GM04504 (cell line): ENCODE data around the gene MTHFD2L.
"Not testable (repeated sequence)": the region's sequence is repeated elsewhere in the genome, so short reads cannot be mapped to it uniquely, and the experiment has no call there.

ENCODE experiments used
- DNase-seq: peaks from one replicate; pipeline ENCODE4 v3.0.0-alpha.2; 2012; ENCODE audit warnings: low read depth

Gene MTHFD2L

DNA sequence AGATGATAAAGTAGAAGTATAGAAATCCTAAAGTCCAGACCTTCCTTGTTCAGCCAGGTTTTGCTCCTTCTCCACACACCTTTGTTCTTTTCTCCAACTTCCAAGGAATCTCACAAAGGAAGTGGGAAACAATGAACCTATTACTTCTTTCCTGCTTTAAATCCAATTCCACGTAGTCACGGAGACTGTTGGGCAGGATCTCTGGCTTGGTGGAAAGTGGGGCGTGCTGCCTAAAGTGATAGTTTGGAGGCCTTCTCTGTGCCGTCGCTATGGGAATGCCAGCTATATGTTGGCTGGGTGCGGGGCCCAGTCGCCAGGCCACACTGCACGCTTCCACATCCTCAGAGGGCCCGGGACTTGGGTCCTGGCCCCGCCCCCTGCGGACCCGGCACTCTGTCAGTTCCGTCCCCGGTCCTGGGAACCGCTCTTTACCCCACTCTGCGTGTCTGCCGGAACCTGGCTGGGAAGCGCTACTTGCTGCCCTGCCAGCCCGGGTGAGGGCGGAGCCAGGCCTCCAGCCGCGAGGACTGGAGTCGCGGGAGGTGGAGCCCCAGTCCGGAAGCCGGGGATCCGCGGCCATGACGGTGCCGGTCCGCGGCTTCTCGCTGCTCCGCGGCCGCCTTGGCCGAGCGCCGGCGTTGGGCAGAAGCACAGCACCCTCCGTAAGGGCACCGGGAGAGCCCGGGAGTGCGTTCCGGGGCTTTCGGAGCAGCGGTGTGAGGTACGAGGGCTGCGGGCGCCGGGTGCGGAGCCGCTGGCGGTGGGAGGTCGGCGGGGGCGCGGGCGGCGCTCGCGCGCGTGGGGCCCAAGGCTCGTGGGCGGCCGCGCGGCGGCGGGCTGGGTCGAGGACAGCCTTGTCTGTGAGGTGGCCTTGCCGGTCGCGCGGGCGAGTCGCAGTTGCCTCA, at the start of gene MTHFD2L:
TSS of gene MTHFD2L (plus strand) at position 558 of the 905 bp plus-strand sequence. CDS start at position 579, 21 bp downstream.
- peak; percentile 88 for DNase-seq

DNA sequence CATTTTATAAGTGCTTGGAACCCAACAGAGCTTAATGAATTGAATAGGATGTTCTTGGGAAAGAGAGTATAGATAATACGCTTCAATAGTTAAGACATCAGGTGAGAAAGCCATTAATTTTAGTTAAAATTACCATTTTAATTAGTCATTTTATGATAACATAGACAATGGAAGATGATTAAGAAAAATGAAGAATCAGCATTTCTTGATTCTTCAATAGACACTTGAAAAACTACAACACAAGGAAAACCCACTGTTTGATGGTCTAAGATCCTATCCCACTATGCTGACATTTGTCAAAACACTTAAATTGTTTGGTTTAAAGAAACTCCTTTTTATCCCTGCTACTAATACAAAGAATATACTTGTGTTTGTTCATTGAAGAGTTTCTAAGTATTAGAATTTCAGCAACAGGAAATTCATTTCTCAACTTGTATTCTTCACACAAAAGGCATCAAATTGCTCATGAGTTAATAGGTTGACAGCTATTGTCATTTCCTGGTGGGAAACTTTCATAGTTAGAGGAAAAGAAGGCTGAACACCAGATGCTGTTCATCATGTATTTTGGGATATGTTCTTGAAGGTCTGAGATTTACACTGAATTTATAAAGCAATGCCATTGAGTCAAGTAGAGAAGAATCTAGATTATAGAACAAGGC, 49.3 kb upstream of the MTHFD2L start:
- no peak for DNase-seq

DNA sequence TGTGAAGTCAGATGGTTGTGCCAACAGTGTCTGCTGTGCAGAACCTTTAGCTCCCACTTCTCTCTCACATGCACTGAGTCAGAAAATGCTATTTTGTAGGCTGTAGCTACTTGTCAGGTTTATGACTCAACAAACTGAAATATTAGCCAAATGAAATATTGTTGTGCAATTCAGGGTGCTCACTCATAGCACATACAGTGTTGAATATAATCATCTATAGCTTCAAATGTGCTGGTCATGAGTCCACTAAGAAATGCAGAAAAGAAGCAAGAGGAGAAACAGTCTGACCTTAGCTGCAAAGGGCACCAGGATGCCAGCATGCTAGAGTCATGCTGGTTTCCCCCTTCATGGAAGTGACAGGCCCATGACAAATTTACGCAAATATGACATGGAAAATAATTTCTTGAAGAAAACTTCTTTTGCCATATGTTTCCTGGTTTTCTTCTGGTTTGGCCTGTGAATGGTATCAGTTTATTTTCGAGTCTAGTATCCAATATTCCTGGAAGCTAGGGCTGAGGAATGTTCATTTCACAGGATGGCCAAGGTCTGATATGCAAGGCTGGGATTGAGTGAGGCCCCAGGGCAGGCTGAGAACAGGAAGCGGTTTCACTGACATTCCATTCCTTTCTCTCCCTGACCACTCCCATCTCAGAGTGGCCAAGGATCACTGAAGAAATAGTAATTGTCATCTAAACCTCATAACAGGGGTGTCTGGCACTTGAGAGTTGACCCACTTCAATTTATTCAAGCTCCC, 48.6 kb upstream of the MTHFD2L start:
- DNase-seq, result peak; percentile 89

DNA sequence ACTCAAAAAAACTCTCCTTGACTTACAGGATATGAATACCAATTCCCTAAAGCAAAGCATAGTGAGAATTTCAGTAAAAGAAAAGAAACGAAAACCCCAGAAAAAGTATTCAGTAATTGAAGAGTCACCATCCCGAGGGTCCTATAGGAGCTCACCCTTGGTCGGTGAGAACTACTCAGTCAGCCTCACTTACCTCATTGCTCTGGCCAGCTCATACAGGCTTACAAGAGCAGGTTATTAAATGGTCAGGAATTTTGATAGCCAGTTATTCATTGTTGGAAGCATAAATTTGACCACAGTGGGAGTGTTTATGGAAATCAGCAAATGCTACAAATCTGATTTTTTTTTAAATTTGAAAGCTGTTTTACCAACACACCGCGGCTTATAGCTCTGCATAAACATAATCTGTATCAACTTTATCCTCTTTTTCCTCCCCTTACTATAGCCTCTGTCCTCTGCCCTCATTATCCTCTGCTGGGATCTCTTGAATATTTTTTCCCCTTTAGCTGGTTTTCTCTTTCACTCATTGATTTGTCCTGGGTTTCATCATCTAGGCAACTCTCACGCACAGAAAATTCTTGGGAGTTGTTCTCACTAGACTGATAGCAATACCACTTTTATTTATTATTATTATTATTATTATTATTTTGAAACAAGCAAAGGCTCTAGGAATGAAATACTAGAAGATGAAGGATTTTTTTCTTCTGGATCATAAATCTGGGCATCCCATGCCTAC, 47.9 kb upstream of the MTHFD2L start:
- peak; percentile 75 for DNase-seq

DNA sequence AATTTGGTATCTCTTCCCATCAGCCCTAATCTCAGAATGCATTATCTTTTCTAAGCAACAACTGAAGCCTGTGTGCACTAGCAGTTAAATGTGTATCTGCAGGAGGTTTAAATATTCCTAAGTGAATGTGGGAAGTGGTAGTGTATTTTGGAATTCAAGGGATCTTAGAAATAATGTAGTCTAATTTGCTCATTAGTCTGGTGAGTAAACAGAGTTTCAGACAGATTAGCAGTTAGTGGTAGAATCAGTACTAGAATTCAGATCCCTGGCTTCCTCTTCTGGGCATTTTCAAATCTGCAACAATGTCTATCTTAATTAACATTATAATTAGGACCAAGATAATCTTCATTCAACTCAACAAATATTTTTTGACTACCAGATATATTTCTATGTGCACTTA, 47.2 kb upstream of the MTHFD2L start:
- no peak for DNase-seq

DNA sequence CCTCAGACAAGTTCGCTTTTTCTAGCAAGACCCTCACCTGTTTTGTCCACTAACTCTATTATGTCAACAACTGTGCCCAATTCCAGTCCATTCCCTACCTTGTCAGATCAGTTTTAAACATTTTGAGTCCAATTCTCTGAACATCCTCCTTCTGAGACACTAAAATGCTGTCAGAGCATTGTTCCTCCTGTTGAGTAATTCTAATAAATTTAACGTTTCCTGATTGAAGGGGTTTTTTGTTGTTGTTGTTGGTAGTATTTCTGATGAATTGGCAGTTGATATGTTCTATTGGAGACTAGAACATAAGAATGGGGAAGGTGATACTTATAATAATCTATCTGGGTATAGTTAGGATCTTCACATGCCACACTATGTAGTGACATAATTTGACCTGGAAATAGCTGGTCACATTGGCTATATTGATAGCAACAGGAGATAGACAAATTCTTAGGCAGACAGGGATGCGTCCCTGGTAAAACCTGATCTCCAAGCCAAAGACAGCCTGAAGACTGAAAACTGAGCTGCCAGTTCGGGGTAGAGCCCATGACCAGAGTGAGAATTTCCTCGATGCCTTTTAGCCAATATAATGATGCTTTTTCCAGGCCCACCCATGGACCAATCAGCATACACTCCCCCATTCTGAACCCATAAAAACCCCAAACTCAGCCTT, 46.5 kb upstream of the MTHFD2L start:
- DNase-seq, result no peak

DNA sequence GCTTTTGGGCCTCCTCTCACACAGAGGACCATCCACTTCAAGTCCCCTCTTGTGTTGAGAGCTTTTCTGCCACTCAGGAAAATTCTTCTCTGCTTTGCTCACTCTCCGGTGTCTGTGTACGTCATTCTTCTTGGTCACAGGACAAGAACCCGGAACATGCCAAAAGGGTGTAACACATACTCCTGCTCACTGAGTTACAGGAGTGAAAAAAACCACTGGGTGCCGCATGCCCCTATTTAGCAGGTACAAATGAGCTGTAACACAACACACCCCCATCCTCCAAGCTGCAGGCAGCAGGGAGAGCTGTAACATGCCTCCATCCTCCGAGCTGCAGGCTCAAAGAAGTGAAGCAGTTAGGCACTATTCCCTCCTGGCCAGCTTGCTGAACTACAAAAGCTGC, 45.9 kb upstream of the MTHFD2L start:
- no peak for DNase-seq

DNA sequence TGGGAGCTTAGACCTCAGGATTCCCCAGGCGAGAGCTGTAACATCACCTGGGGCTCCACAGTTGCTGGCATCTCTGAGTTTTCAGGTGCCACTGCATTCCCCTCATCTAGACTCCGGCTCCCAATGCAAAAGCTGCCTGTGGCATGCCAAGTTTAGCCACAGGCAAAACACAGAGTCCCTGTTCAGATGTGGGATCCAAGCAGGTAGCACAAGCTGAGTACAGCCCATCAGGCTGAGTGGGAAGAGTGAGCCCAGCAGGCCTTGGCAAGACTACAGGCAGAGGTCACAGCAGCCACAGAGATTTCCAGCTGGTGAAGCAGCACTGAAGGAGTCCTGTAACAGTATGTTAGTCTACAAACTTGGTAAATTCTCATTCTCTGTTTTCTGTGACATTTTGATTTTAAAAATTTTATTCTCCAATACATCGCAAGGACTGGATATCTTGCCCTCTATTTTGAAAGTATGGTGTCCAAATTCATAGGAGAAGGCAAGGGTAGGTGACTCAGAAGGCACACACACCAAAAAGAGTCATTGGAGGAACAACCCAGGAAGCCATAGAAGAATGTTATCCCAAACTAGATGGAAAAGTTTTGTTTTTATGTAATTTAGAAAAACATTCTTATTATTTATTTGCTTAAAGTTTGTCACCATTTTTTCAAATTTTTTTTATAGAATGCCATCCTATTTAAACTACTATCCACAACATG, 45.4 kb upstream of the MTHFD2L start:
- DNase-seq, result no peak

DNA sequence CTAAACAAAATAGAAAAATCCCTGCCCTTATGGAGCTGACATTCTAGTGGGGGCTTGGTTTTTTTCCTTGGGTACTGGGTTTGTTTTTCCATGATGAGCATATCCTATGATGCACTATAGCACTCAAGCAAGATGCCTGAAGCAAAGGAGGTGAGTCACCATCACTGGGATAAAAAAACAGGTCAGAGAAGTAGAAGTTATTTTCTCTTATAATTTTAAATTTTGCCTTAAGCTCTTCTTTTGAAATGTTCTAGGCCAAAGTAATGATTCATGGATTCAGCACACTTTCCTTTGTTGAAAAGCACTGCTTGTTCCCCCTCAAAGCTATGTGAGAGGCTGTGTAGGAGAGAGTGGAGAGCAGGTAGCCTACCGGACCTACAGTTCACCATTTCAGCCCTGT, 43.7 kb upstream of the MTHFD2L start:
- peak; percentile 42 for DNase-seq

DNA sequence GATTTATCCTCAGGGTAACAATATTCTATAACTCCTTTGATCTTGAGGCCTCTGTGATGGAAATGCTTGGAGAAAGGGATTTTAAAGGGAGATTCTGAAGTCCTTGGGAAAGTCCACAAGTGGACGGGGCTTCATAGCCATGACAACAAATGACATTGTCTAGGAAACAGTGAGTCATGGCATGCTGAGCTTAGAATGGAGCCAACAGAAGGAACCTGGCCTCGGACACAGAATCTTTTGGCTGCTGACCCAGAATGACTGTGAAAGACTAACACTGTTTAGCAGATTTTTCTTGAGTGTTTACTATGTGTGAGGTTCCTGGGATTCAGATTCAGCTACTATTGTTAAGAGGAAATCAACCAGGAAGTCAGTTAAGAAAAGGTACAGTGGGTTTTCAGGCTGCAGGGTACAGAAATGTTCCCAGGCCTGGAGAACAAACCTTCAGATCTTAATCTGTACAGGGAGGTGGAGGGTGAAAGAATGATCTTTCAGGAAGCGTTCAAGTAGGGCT, 40.8 kb upstream of the MTHFD2L start:
- DNase-seq, result peak; percentile 96

DNA sequence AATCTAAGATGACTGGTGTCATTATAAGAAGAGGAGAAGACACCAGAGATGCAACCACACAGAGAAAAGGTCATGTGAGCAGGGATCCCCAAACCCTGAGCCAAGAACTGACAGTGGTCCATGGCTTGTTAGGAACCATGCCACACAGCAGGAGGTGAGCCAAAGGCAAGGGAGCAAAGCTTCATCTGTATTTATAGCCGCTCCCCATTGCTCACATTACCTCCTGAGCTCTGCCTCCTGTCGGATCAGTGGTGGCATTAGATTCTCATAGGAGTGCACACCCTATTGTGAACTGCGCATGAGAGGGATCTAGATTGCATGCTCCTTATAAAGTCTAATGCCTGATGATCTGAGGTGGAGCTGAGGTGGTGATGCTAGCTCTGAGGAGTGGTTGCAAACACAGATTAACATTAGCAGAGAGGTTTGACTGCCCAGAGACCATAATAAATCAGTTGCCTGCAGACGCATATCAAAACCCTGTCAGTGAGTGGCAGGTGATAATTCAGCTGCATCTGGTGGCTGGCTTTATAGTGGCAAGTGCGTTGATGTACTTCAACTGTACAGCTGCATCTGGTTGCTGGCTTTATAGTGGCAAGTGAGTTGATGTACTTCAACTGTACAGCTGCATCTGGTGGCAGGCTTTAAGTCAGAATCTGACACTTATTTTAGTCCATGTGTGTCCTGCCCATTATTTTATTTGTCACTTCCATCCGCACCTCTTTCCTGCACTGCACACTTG, 39.1 kb upstream of the MTHFD2L start:
- DNase-seq, result no peak

DNA sequence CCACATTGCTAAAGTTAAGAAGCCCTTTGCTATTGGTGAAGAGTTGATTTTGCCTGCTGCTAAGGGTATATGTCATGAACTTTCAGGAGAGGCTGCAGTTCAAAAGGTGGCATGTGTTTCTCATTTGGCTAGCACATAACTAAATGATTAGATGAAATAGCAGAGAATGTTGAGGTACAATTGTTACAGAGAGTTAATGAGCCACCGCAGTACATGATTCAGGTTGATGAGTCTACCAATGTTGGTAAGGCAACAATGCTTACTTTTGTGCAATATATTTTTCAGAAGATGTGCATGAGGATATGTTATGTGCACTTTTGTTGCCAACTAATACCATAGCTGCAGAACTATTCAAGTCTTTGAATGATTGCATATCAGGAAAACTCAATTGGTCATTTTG, 37.8 kb upstream of the MTHFD2L start:
- no peak for DNase-seq

DNA sequence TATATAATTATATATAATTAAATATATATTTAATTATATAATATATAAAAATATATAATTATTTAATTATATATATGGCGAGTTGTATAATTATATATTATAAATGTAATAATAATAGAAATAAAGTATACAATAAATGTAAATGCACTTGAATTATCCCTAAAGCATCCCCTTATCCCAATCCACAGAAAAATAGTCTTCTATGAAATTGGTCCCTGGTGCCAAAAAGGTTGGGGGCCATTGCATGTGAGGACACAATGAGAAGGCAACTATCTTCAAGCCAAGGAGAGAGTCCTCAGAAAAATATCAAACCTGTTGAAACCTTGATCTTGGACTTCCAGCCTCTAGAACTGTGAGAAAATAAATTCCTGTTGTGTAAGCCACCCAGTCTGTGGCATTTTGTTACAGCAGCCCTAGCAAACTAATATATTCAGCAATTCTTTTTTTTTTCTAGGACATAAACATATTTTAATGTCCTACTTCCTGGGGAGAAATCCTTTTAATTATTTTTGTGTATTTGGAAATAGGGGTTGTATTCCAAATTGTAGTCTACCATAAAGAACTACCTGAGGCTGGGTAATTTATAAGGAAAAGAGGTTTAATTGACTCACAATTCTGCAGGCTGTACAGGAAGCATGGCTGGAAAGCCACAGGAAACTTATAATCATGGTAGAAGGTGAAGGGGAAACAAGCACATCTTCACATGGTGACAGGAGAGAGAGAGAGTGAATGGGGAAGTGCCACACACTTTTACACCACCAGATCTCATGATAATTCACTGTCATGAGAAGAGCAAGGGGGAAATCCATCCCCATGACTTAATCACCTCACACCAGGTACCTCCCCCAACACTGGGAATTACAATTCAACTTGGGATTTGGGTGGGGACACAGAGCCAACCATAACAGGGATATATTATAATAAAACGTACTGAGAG, 36.0 kb upstream of the MTHFD2L start:
- no peak for DNase-seq

DNA sequence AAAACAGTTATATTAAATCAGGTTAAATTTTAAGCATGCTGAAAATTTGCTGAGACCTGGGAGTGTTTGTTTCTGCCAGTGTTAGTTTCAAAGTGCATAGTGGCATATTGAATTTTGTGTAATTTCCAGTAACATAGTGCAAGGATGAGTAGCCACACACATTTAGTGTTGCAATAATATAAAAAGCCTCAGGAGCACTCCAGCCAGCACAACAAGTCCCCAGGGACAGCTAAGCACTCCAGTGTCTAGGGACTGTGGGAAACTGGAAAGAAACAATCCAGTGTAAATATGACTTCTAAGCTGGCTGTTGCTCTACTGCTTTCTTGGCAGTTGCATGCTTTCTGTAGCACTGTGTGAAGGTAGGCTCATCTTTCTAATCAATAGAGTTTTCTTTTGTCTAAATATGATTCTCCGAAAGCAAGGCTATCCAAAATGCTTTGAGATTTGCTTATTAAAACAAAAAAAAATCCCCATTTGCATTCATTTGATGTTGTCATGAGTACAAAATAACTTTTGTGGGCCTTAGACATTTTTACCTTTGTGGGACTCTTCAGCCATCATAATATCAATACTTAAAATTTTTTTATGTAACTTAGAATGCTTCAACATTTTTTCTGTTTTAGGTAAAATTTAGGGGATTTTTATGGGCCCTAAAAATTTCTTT, 34.7 kb upstream of the MTHFD2L start:
- DNase-seq, result peak; percentile 81

DNA sequence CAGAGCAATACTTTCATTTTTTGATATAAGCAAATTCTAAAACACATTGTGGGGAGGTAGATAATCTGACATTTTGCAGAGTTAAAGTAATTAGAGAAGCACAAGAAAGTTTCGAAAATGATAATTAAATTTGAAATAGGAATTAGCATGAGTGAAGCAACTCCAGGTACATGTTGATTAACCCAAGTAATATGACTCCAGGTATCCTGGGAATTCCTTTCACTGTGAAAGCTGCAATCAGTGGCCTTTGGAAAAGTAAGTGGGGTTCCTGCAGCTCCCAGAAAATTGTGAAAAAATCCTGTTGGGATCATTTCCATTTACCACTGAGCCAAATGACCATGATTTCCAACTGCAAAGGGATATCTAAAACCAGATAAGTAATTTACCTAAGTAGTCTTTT, 32.9 kb upstream of the MTHFD2L start:
- no peak for DNase-seq

DNA sequence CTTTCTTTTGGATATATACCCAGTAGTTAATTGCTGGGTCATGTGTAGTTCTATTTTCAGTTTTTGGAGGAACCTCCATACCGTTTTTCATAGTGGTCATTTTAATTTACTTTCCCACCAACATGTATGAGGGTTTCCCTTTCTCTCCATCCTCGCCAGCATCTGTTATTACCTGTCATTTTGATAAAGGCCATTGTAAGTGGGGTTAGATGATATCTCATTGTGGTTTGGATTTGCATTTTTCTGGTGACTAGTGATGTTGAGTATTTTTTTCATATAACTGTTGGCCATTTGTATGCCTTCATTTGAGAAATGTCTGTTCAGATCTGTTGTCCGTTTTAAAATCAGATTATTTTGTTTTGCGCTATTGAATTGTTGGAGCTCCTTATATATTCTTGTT, 30.2 kb upstream of the MTHFD2L start:
- DNase-seq, result no peak

DNA sequence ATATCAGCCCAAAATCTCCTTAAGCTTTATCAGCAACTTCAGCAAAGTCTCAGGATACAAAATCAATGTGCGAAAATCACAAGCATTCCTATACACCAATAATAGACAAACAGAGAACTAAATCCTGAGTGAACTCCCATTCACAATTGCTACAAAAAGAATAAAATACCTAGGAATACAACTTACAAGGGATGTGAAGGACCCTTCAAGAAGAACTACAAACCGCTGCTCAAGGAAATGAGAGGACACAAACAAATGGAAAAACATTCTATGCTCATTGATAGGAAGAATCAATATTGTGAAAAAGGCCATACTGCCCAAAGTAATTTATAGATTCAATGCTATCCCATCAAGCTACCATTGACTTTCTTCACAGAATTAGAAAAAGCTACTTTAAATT, 27.1 kb upstream of the MTHFD2L start:
- DNase-seq, result not testable (repeated sequence)

DNA sequence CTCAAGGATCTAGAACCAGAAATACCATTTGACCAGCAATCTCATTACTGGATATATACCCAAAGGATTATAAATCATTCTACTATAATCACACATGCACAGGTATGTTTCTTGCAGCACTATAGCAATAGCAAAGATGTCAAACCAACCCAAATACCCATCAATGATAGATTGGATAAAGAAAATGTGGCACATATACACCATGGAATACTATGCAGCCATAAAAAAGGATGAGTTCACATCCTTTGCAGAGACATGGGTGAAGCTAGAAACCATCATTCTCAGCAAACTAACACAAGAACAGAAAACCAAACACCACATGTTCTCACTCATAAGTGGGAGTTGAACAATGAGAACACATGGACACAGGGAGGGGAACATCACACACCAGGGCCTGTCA, 25.7 kb upstream of the MTHFD2L start:
- not testable (repeated sequence) for DNase-seq
